ENCODE data around the gene MMP24. TPM values are rescaled to one million over a fixed set of nuclear protein-coding genes. Genes with fewer than 3 reads are reported as not detected.

The MMP24 gene
- total RNA-seq, 1 experiment from 2014 or later, result 0.24 TPM

- no peak for DNase-seq (ENCODE audit: low read depth, low spot score)
- in situ Hi-C loops (cut with HindIII; ENCODE audit: low pct_unique_long_range_greater_than_20kb, low sequenced_read_pairs), result no loop called here
These were observed 58.7 kb downstream of the MMP24 start for GRCh38 chr20:35284992-35285805.

- no peak for DNase-seq (ENCODE audit: low read depth, low spot score)
- in situ Hi-C loops (cut with HindIII; ENCODE audit: low pct_unique_long_range_greater_than_20kb, low sequenced_read_pairs), result no loop called here
These were observed 59.3 kb downstream of the MMP24 start for GRCh38 chr20:35285806-35286076.

DNA sequence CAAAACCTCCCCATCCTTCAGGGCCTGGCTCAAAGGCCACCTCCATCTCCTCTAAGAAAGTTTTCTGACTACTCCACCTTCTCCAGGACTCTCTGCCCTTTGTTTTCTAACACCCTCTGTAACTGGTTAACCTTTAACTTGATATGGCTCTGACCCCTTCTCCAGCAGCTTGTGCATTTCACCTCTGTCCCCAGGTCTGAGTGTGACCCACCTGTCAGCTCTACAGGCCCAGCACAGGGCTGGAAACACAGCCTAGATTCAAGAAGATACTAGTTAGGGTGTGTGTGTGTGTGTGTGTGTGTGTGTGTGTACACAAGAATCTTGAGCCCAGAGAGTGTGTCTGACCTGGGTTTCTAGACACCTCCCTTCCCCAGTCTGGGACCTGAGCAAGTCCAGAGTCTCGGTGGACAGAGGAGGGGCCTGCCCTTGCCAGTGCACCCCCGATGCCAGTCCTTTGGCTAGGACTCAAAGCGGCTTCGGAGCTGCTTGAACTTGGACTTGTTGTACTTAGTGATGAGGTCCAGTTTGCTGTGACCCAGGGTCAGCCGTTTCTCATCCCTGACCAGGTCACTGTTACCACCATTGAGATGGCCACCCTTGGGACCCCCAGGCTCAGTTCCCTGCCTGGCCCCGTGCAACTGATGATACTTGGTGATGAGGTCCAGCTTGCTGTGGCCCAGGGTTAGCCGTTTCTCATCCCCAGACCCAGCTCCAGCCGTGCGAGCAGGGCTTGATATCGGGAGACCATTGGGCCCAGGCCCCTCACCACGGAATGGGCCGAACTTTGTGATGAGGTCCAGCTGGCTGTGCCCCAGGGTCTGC is 59.8 kb downstream of the MMP24 start:
- in situ Hi-C loops (cut with HindIII; ENCODE audit: low pct_unique_long_range_greater_than_20kb, low sequenced_read_pairs), result no loop called here
- DNase-seq (ENCODE audit: low read depth, low spot score), result no peak

DNA sequence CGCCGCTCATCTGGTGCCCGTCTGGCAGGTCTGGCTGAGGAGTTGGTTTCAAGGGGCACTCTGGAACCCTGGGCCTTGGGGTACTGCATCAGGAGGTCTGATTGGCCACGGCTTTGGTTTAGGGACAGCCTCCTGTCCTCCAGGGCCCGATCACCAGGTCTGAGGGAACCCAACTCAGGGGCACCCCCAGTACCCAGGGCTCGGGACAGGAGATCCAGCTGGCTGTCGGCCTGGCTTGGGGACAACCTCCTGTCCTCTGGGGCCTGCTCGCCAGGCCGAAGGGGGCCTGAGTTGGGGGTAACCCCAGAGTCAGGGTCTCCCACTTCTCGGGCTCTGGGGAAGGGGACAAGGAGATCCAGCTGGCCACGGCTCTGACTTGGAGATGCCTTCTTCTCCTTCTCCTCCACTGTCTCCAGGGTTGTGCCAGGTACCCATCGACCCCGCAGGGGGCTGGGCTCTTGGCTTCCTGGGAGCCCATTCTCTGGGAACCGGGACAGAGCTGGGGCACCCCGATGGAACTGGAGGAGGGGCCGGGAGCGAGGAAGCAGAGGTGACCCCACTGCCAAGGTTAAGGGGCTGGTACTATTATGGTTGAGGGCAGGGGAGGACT is 60.5 kb downstream of the MMP24 start:
- in situ Hi-C loops (cut with HindIII; ENCODE audit: low pct_unique_long_range_greater_than_20kb, low sequenced_read_pairs), result no loop called here
- no peak for DNase-seq (ENCODE audit: low read depth, low spot score)

DNA sequence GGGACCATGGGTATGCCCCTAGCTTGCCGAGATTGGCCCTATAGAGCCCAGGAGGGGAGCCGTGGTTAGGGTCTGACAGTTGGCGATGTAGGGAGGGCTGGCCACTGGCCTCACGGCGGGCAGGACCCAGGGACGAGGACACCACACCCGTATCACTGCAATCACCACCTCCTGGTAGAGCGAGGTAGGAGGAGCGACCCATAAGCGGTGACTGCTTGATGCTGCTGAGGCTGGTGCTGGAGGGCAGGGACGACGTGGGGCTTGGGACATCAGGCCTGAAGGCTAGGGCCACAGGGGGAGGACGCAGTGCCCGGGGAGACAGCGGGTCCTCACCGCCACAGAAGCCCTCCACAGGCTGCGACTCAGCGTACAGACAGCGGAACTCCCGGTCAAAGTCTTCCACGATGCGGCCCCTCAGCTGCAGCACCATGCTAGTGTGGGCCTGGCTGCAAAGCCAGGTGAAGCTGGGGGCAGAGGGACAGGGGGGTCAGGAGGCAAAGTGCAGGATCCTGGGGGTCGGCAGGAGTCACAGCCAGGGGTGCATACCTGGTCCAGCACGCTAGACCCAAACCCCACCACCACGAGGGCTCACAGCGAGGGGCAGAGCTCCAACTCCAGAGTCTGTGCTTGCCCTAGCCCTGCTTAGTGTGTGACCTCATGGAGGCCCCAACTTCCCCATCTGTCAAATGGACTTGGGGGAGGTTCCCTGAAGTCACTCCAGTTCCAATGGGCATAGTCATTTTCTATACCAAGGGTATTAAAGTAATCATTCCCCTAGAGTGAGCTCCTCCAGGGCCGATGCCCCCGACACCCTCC is 61.2 kb downstream of the MMP24 start:
- no peak for DNase-seq (ENCODE audit: low read depth, low spot score)
- in situ Hi-C loops (cut with HindIII; ENCODE audit: low pct_unique_long_range_greater_than_20kb, low sequenced_read_pairs), result no loop called here

DNA sequence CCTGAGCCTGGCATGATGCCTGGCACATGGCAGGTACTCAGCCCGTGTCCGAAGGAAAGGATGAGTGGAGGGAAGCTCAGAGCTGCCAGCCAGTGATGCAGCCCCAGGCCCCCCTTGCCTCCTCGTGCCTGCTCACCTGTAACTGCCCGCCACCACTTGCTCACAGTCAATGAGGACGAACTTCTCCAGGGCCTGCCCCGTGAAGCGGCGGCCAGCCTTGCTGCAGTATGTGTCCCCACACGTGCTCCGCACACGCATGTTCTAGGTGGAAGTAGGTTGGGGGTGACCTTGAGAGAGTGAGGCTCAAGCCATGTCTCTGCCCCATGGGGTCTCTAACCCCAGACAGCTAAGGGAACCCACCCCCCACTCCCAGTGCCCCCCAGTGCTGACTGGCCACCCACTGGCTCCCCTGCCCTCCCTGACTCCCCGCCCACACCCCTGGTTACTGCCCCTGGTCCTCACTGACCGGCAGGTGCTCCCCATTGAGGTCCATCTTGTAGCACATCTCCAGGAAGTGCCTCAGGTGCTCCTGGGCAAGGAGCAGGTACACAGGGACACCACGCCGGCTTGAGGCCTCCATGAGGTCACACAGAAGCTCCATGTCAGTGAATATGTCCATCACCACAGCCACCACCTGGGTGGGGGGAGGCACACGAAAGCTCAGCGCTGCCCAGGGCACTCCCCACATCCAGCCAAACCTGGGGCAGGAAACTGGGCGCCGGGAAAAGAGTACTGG is 62.0 kb downstream of the MMP24 start:
- in situ Hi-C loops (cut with HindIII; ENCODE audit: low pct_unique_long_range_greater_than_20kb, low sequenced_read_pairs), result no loop called here
- no peak for DNase-seq (ENCODE audit: low read depth, low spot score)

GRCh38 chr20:35290186-35290886 is 63.8 kb downstream of the MMP24 start:
- in situ Hi-C loops (cut with HindIII; ENCODE audit: low pct_unique_long_range_greater_than_20kb, low sequenced_read_pairs), result no loop called here
- no peak for DNase-seq (ENCODE audit: low read depth, low spot score)

GRCh38 chr20:35290887-35291417 is 64.5 kb downstream of the MMP24 start:
- DNase-seq (ENCODE audit: low read depth, low spot score), result no peak
- in situ Hi-C loops (cut with HindIII; ENCODE audit: low pct_unique_long_range_greater_than_20kb, low sequenced_read_pairs), result no loop called here

DNA sequence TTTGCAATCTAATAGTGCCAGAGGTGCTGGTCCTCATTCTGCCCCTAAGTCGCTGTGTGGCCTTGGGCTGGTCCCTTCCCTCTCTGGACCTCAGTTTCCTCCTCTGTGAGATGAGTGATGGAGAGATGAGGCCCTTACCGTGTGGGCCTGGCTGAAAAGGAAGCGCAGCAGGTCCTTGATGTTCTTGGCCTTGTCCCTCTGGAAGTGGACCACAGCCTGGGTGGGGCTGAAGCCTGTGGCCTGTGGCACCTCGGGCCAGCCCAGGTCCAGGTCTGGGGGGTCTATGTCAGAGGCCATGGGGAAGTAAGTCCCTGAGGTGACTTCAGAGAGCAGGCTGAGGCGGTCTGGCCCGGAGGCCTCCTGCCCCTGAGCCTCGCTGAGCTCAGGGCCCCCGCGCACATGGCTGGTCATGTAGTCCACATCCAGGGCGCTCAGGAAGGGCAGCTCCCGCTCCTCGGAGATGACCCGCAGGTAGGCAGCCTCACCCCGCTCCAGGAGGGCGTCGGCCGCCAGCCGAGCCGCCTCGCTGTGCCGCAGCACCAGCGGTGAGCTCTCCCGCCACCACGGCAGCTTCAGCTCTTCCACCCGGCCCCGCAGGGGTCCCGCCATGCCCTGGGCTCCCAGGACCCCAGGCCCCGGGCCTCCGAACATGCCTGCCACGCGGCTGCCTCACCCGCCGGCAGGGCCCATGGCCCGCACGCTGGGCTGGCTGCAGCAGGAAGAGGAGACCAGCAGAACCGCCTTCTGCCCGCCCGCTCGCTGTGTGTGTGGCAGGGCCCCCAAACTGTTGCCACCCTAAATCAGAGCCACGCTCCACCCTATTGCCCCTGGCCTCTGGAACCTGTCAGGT is 65.4 kb downstream of the MMP24 start, which contains the start of gene FAM83C:
Gene FAM83C (minus strand): TSS at position 772 of the 850 bp plus-strand sequence. CDS start 121 bp downstream, at position 651.
- in situ Hi-C loops (cut with HindIII; ENCODE audit: low pct_unique_long_range_greater_than_20kb, low sequenced_read_pairs), result no loop called here
- DNase-seq (ENCODE audit: low read depth, low spot score), result no peak

- in situ Hi-C loops (cut with HindIII; ENCODE audit: low pct_unique_long_range_greater_than_20kb, low sequenced_read_pairs), result no loop called here
- DNase-seq (ENCODE audit: low read depth, low spot score), result no peak
These were observed 66.2 kb downstream of the MMP24 start for GRCh38 chr20:35292504-35293285.

- in situ Hi-C loops (cut with HindIII; ENCODE audit: low pct_unique_long_range_greater_than_20kb, low sequenced_read_pairs), result no loop called here
- no peak for DNase-seq (ENCODE audit: low read depth, low spot score)
These were observed 67.1 kb downstream of the MMP24 start for GRCh38 chr20:35293303-35294292.

- in situ Hi-C loops (cut with HindIII; ENCODE audit: low pct_unique_long_range_greater_than_20kb, low sequenced_read_pairs), result no loop called here
- no peak for DNase-seq (ENCODE audit: low read depth, low spot score)
These were observed 67.8 kb downstream of the MMP24 start for GRCh38 chr20:35294293-35294685.

GRCh38 chr20:35295058-35295457 is 68.6 kb downstream of the MMP24 start:
- DNase-seq (ENCODE audit: low read depth, low spot score), result no peak
- in situ Hi-C loops (cut with HindIII; ENCODE audit: low pct_unique_long_range_greater_than_20kb, low sequenced_read_pairs), result no loop called here

- in situ Hi-C loops (cut with HindIII; ENCODE audit: low pct_unique_long_range_greater_than_20kb, low sequenced_read_pairs), result no loop called here
- no peak for DNase-seq (ENCODE audit: low read depth, low spot score)
These were observed 69.2 kb downstream of the MMP24 start for GRCh38 chr20:35295674-35296073.
